Measurements from ENCODE around the gene MVB12B. TPM values are rescaled to one million over a fixed set of nuclear protein-coding genes. Genes with fewer than 3 reads are reported as not detected.

MVB12B gene
- total and polyA plus RNA-seq, 2 of the 8 experiments (the other 6 are each of a cell fraction or from before 2014, with no cell fraction given), result 2.6 to 5.0 TPM

GRCh38 chr9:126500600-126501382 is 174.2 kb downstream of the MVB12B start (continued):
- no peak for TF ChIP-seq POLR2AphosphoS5 (IDR thresholded peaks at IDR 0.05; ENCODE audit: low read depth, low read length)
